SK-N-SH (cell line): ENCODE results near the gene TMEM213. TPM values are rescaled to one million over a fixed set of nuclear protein-coding genes. Genes with fewer than 3 reads are reported as not detected.

Experiments
- CTCF ChIA-PET: fragments of 300-600, 350-600 bp; formaldehyde crosslinking; extraction: SDS; loops from one replicate; lab custom pipeline; 2021; lab: Yijun Ruan, JAX
- POLR2A ChIA-PET: fragments of 350-600 bp; sonication (Branson Sonifier 250); formaldehyde crosslinking; extraction: SDS; loops from one replicate; lab custom pipeline; 2020; ENCODE audit warnings: antibody characterized with exemption, inconsistent platforms; lab: Yijun Ruan, JAX
- DNase-seq: peaks from one replicate; pipeline ENCODE4 v3.0.0; 2012
- H2AFZ ChIP-seq: fragments of 200-600 bp; sonication (generic); 2 replicates; pipeline ENCODE4 v1.8.1; 2016; ENCODE audit warnings: antibody characterized with exemption, mild to moderate bottlenecking, low read depth
- H3F3A ChIP-seq: fragments of 200-600 bp; sonication (generic); replicated peaks from 2 replicates; pipeline ENCODE3; 2016; ENCODE audit warnings: antibody characterized with exemption, mild to moderate bottlenecking; ENCODE audit not compliant: insufficient read depth
- H3K27ac ChIP-seq, 2 experiments: fragments of 200-500 bp in 1 of 2; fragments of 200-600 bp in 1 of 2; sonication (Bioruptor generic) in 1 of 2; sonication (generic), shearing (Covaris generic) in 1 of 2; 2 replicates each; pipeline versions ENCODE4 v1.5.1 to v1.6.1; 2014 to 2016; ENCODE audit warnings: low read depth in 2 of 2, inconsistent platforms in 1 of 2, low read length in 1 of 2, mild to moderate bottlenecking in 1 of 2, mixed read lengths in 1 of 2
- H3K27me3 ChIP-seq: fragments of 200-600 bp; sonication (generic), shearing (Covaris generic); 2 replicates; pipeline ENCODE4 v1.6.1; 2016; ENCODE audit warnings: mixed run types; ENCODE audit not compliant: insufficient read depth
- H3K36me3 ChIP-seq, 2 experiments: fragments of 200-500 bp in 1 of 2; fragments of 200-600 bp in 1 of 2; sonication (Bioruptor generic) in 1 of 2; sonication (generic) in 1 of 2; replicated peaks in 1 of 2; 2 replicates each; pipeline versions ENCODE3 to v1.5.1; 2014 to 2016; ENCODE audit warnings: low read length in 1 of 2, mild to moderate bottlenecking in 1 of 2; ENCODE audit not compliant: insufficient read depth in 2 of 2, control insufficient read depth in 1 of 2
- H3K4me1 ChIP-seq, 2 experiments: fragments of 200-500 bp in 1 of 2; fragments of 200-600 bp in 1 of 2; sonication (Bioruptor generic) in 1 of 2; sonication (generic), shearing (Covaris generic) in 1 of 2; 2 replicates each; pipeline versions ENCODE4 v1.5.1 to v1.6.1; 2014 to 2016; ENCODE audit warnings: low read depth in 1 of 2, low read length in 1 of 2, mixed run types in 1 of 2; ENCODE audit not compliant: insufficient read depth in 2 of 2, control insufficient read depth in 1 of 2
- H3K4me2 ChIP-seq: fragments of 200-600 bp; sonication (generic), shearing (Covaris generic); 2 replicates; pipeline ENCODE4 v1.6.1; 2017; ENCODE audit warnings: mixed run types
- H3K4me3 ChIP-seq, 2 experiments: fragments of 200-500 bp in 1 of 2; fragments of 200-600 bp in 1 of 2; sonication (Bioruptor generic) in 1 of 2; sonication (generic), shearing (Covaris generic) in 1 of 2; 2 replicates each; pipeline versions ENCODE4 v1.5.1 to v1.8.1; 2014 to 2016; ENCODE audit warnings: low read depth in 2 of 2, inconsistent platforms in 1 of 2, low read length in 1 of 2, mild to moderate bottlenecking in 1 of 2, mixed read lengths in 1 of 2, moderate library complexity in 1 of 2
- H3K79me2 ChIP-seq: fragments of 200-600 bp; sonication (generic); 2 replicates; pipeline ENCODE4 v1.8.1; 2017; ENCODE audit warnings: mild to moderate bottlenecking; ENCODE audit not compliant: insufficient read depth
- H3K9ac ChIP-seq: fragments of 200-600 bp; sonication (generic); 2 replicates; pipeline ENCODE4 v1.6.1; 2017; ENCODE audit warnings: mixed run types
- H3K9me2 ChIP-seq: fragments of 200-600 bp; sonication (generic); 2 replicates; pipeline ENCODE4 v1.6.1; 2017; ENCODE audit warnings: mixed run types
- H3K9me3 ChIP-seq: fragments of 200-600 bp; sonication (generic); 2 replicates; pipeline ENCODE4 v1.6.1; 2017; ENCODE audit warnings: mixed run types, mild to moderate bottlenecking, moderate library complexity
- H4K20me1 ChIP-seq: fragments of 200-600 bp; sonication (generic); 2 replicates; pipeline ENCODE4 v1.6.1; 2017; ENCODE audit warnings: mild to moderate bottlenecking, mixed run types; ENCODE audit not compliant: insufficient read depth
- CHD2 ChIP-seq: fragments of 150-350 bp; IDR thresholded peaks from 2 replicates; pipeline ENCODE4 v1.6.1; 2018; ENCODE audit warnings: low read length; ENCODE audit not compliant: partially characterized antibody
- ELF1 ChIP-seq: IDR thresholded peaks from 2 replicates; pipeline ENCODE4 v1.4.0; 2012
- EP300 ChIP-seq, 2 experiments: IDR thresholded peaks; 2 replicates each; pipeline versions ENCODE4 v1.4.0 to v1.6.1; 2012; ENCODE audit warnings: borderline replicate concordance in 1 of 2, low read depth in 1 of 2, low read length in 1 of 2
- FOSL2 ChIP-seq: IDR thresholded peaks from 2 replicates; pipeline ENCODE4 v1.4.0; 2012; ENCODE audit warnings: low read depth, mild to moderate bottlenecking, moderate library complexity, borderline replicate concordance
- FOXM1 ChIP-seq: IDR thresholded peaks from 2 replicates; pipeline ENCODE4 v1.4.0; 2012; ENCODE audit warnings: low read depth, mild to moderate bottlenecking
- GATA2 ChIP-seq: sonication (generic); formaldehyde crosslinking; IDR thresholded peaks from 2 replicates; pipeline ENCODE4 v1.5.0; 2020; ENCODE audit warnings: mild to moderate bottlenecking, missing genetic modification reagents
- JUND ChIP-seq: IDR thresholded peaks from 2 replicates; pipeline ENCODE4 v1.4.0; 2012
- MAX ChIP-seq: IDR thresholded peaks from 2 replicates; pipeline ENCODE4 v1.4.0; 2012; ENCODE audit warnings: low read depth
- NFIC ChIP-seq: IDR thresholded peaks from 2 replicates; pipeline ENCODE4 v1.4.0; 2012; ENCODE audit warnings: borderline replicate concordance
- NRF1 ChIP-seq: IDR thresholded peaks from 2 replicates; pipeline ENCODE4 v1.6.1; 2012; ENCODE audit warnings: low read depth, mild to moderate bottlenecking, low read length
- PBX3 ChIP-seq: IDR thresholded peaks from 2 replicates; pipeline ENCODE4; 2012
- POLR2AphosphoS5 ChIP-seq: IDR thresholded peaks from 2 replicates; pipeline ENCODE4 v1.6.1; 2012; ENCODE audit warnings: low read depth, low read length
- RXRA ChIP-seq: IDR thresholded peaks from 2 replicates; pipeline ENCODE4 v1.4.0; 2012; ENCODE audit warnings: low read depth, mild to moderate bottlenecking, borderline replicate concordance
- SIN3A ChIP-seq: IDR thresholded peaks from 2 replicates; pipeline ENCODE4 v1.6.1; 2012; ENCODE audit warnings: low read depth, mild to moderate bottlenecking, low read length, moderate library complexity, borderline replicate concordance
- SMC3 ChIP-seq: IDR thresholded peaks from 2 replicates; pipeline ENCODE4 v1.6.1; 2012; ENCODE audit warnings: low read depth, low read length, improper control_type of control experiment
- TAF1 ChIP-seq: IDR thresholded peaks from 2 replicates; pipeline ENCODE4 v1.6.1; 2012; ENCODE audit warnings: low read depth, mild to moderate bottlenecking, low read length, moderate library complexity, borderline replicate concordance
- TCF12 ChIP-seq: IDR thresholded peaks from 2 replicates; pipeline ENCODE4 v1.4.0; 2012
- TEAD4 ChIP-seq: IDR thresholded peaks from 2 replicates; pipeline ENCODE4 v1.4.0; 2012; ENCODE audit warnings: mild to moderate bottlenecking, borderline replicate concordance; ENCODE audit not compliant: insufficient read depth
- WGBS: methylation state at CpG from one replicate; pipeline ENCODE4 v1.1.6; 2017; ENCODE audit warnings: low lambda C conversion rate; 5-methylcytosine and 5-hydroxymethylcytosine counted together
- polyA plus RNA-seq, 3 experiments: library from polyadenylated mRNA; depleted of rRNA; stranded (reverse); fragments of >200 nt; gene quantifications; 2 replicates each; pipeline ENCODE4 v1.2.3, GENCODE V29; 2012
- TF ChIP-seq, protein P1 (sequence below): IDR thresholded peaks from 2 replicates; pipeline ENCODE4 v1.4.0; 2012; ENCODE audit warnings: low read depth, borderline replicate concordance
- TF ChIP-seq, protein P2 (sequence below): IDR thresholded peaks from 2 replicates; pipeline ENCODE4 v1.6.1; 2012; ENCODE audit warnings: mild to moderate bottlenecking, low read depth, low read length, moderate library complexity
- TF ChIP-seq, protein P3 (sequence below): IDR thresholded peaks from 2 replicates; pipeline ENCODE4 v1.4.0; 2012; ENCODE audit warnings: low read depth, borderline replicate concordance

TMEM213 gene
- polyA plus RNA-seq, 1 of the 3 experiments (the other 2 are of a cell fraction), result not detected

DNA sequence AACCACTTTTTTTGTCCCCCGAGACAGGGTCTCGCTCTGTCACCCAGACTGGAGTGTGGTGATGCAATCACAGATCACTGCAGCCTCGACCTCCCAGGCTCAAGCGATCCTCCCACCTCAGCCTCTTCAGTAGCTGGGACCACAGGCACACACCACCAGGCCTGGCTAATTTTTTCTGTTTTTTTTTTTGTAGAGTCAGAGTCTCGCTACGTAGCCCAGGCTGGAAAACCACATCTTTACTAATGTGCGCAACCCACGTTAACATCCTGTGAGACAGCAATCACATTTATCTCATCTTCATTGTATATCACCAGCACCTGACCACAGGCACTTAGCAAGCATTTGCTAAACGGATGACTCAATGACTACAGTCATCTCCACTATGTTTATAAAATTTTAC, 78.0 kb downstream of the TMEM213 start:
- DNase-seq, result no peak
- 48% methylated on average over 9 of the region's 9 CpGs for WGBS

More for the DNA sequence above, 78.0 kb downstream of the TMEM213 start:
- H3K4me2 ChIP-seq, result no peak overlapping the region
- no peak overlapping the region for H3K9ac ChIP-seq
- no peaks in the 10 kb centered on the region for H3K9me3 ChIP-seq
- POLR2A ChIA-PET, result no interaction called here
- peaks cover 0 to 10% of the 10 kb centered on the region in 2 experiments; a peak in 2 of 4 replicates for H3K4me1 ChIP-seq
- 0 out of 2 replicates have a peak, but pooled peaks cover 6% of the 10 kb centered on the region for H4K20me1 ChIP-seq
- H3K4me3 ChIP-seq, result no peak overlapping the region
- TF ChIP-seq ELF1 (no peak), EP300 (IDR thresholded peaks at IDR 0.05; ENCODE audit: borderline replicate concordance in 1 of 2, low read depth in 1 of 2, low read length in 1 of 2) (peak in 1 of 2 experiments; percentile 84; a peak in 1 of 4 replicates), JUND (peak; percentile 91), FOSL2 (peak; percentile 90; the same call in 1 of the 2 replicates), MAX (peak; percentile 48; the same call in 1 of the 2 replicates), POLR2AphosphoS5 (peak; percentile 61; the same call in 1 of the 2 replicates), RXRA (peak; percentile 2; the same call in 1 of the 2 replicates), NRF1 (no peak), SMC3 (no peak), CHD2 (no peak), TAF1 (peak; percentile 24; the same call in 1 of the 2 replicates), GATA2 (no peak), NFIC (peak; percentile 67), TCF12 (peak; percentile 89), FOXM1 (no peak), PBX3 (peak; percentile 90), SIN3A (peak; percentile 35; the same call in 1 of the 2 replicates), TEAD4 (peak; percentile 76)
- TF ChIP-seq, protein P1, sequence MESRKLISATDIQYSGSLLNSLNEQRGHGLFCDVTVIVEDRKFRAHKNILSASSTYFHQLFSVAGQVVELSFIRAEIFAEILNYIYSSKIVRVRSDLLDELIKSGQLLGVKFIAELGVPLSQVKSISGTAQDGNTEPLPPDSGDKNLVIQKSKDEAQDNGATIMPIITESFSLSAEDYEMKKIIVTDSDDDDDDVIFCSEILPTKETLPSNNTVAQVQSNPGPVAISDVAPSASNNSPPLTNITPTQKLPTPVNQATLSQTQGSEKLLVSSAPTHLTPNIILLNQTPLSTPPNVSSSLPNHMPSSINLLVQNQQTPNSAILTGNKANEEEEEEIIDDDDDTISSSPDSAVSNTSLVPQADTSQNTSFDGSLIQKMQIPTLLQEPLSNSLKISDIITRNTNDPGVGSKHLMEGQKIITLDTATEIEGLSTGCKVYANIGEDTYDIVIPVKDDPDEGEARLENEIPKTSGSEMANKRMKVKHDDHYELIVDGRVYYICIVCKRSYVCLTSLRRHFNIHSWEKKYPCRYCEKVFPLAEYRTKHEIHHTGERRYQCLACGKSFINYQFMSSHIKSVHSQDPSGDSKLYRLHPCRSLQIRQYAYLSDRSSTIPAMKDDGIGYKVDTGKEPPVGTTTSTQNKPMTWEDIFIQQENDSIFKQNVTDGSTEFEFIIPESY, result peak; percentile 64; the same call in 1 of the 2 replicates
- TF ChIP-seq, protein P2, sequence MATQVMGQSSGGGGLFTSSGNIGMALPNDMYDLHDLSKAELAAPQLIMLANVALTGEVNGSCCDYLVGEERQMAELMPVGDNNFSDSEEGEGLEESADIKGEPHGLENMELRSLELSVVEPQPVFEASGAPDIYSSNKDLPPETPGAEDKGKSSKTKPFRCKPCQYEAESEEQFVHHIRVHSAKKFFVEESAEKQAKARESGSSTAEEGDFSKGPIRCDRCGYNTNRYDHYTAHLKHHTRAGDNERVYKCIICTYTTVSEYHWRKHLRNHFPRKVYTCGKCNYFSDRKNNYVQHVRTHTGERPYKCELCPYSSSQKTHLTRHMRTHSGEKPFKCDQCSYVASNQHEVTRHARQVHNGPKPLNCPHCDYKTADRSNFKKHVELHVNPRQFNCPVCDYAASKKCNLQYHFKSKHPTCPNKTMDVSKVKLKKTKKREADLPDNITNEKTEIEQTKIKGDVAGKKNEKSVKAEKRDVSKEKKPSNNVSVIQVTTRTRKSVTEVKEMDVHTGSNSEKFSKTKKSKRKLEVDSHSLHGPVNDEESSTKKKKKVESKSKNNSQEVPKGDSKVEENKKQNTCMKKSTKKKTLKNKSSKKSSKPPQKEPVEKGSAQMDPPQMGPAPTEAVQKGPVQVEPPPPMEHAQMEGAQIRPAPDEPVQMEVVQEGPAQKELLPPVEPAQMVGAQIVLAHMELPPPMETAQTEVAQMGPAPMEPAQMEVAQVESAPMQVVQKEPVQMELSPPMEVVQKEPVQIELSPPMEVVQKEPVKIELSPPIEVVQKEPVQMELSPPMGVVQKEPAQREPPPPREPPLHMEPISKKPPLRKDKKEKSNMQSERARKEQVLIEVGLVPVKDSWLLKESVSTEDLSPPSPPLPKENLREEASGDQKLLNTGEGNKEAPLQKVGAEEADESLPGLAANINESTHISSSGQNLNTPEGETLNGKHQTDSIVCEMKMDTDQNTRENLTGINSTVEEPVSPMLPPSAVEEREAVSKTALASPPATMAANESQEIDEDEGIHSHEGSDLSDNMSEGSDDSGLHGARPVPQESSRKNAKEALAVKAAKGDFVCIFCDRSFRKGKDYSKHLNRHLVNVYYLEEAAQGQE, result peak; percentile 39; the same call in 1 of the 2 replicates
- TF ChIP-seq, protein P3, sequence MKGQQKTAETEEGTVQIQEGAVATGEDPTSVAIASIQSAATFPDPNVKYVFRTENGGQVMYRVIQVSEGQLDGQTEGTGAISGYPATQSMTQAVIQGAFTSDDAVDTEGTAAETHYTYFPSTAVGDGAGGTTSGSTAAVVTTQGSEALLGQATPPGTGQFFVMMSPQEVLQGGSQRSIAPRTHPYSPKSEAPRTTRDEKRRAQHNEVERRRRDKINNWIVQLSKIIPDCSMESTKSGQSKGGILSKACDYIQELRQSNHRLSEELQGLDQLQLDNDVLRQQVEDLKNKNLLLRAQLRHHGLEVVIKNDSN, result peak; percentile 15; the same call in 1 of the 2 replicates
- TF ChIP-seq, all 33 proteins: peak for 15
- H3K9me2 ChIP-seq, result no peaks in the 10 kb centered on the region
- CTCF ChIA-PET, result interaction anchor here (1.0 to 3.5 kb wide), 2 partner anchors 10 to 199 kb away, joined by 4 to 34 read pairs; no protein-coding TSS in a partner anchor
- H3K79me2 ChIP-seq, result no peaks in the 10 kb centered on the region
- H3K27ac ChIP-seq, result peak overlapping the region in 1 of 2 experiments; percentile 63; a peak in 2 of 4 replicates
- H3F3A ChIP-seq, result peaks cover 28% of the 10 kb centered on the region
- no peak overlapping the region for H2AFZ ChIP-seq
- H3K36me3 ChIP-seq, result peaks cover 20 to 24% of the 10 kb centered on the region in 2 experiments
- no peaks in the 10 kb centered on the region for H3K27me3 ChIP-seq
